IMR-90 (cell line): ENCODE results near the gene FGF21. TPM values are rescaled to one million over a fixed set of nuclear protein-coding genes. Genes with fewer than 3 reads are reported as not detected.

Experiments used
- ATAC-seq: fragments of 200-7000 bp; cut with Tn5 transposase; 2 replicates; pipeline ENCODE4 v1.9.1; 2020; ENCODE audit warnings: low read depth, mild to moderate bottlenecking, moderate library complexity
- BruUV-seq: library from RNA; stranded (reverse); fragments of 400-500 nt; replicated peaks from 2 replicates; lab custom pipeline; 2021; lab: Mats Ljungman, UMichigan
- CTCF ChIA-PET: fragments of 300-600 bp; formaldehyde crosslinking; extraction: SDS; loops from one replicate; lab custom pipeline; 2021; ENCODE audit warnings: antibody characterized with exemption; lab: Yijun Ruan, JAX
- POLR2A ChIA-PET: fragments of 300-600 bp; sonication (Branson Sonifier 250); formaldehyde crosslinking; loops from one replicate; lab custom pipeline; 2022; ENCODE audit warnings: antibody characterized with exemption; ENCODE audit not compliant: unreplicated experiment; lab: Charles Lee
- DNase-seq: peaks from one replicate; pipeline ENCODE4 v3.0.0; 2013
- H2AFZ ChIP-seq: replicated peaks from 2 replicates; pipeline ENCODE3; 2013; ENCODE audit warnings: low read length, mild to moderate bottlenecking; ENCODE audit not compliant: poor library complexity
- H2AK5ac ChIP-seq: 2 replicates; pipeline ENCODE4 v1.6.1; 2013; ENCODE audit warnings: low read depth, low read length, inconsistent platforms
- H2AK9ac ChIP-seq: replicated peaks from 2 replicates; pipeline ENCODE3; 2013; ENCODE audit warnings: mild to moderate bottlenecking, low read depth, low read length, moderate library complexity; ENCODE audit not compliant: poor library complexity
- H2BK120ac ChIP-seq: 2 replicates; pipeline ENCODE4 v1.6.1; 2013; ENCODE audit warnings: low read depth, low read length, inconsistent platforms
- H2BK15ac ChIP-seq: 3 replicates; pipeline ENCODE4 v1.6.1; 2013; ENCODE audit warnings: low read depth, low read length, inconsistent platforms
- H2BK20ac ChIP-seq: 2 replicates; pipeline ENCODE4 v1.6.1; 2013; ENCODE audit warnings: low read depth, mild to moderate bottlenecking, inconsistent platforms, low read length, moderate library complexity
- H2BK5ac ChIP-seq: 2 replicates; pipeline ENCODE4 v1.6.1; 2013; ENCODE audit warnings: mild to moderate bottlenecking, low read depth, low read length, inconsistent platforms; ENCODE audit not compliant: poor library complexity, severe bottlenecking
- H3K14ac ChIP-seq: replicated peaks from 2 replicates; pipeline ENCODE4 v1.6.1; 2013; ENCODE audit warnings: low read depth, low read length, inconsistent platforms
- H3K18ac ChIP-seq: 2 replicates; pipeline ENCODE4 v1.6.1; 2013; ENCODE audit warnings: low read depth, low read length, control low read depth
- H3K23ac ChIP-seq: 2 replicates; pipeline ENCODE4 v1.6.1; 2013; ENCODE audit warnings: low read depth, low read length, inconsistent platforms
- H3K27ac ChIP-seq: 2 replicates; pipeline ENCODE4 v1.5.1; 2013; ENCODE audit warnings: mild to moderate bottlenecking, control low read depth, low read length; ENCODE audit not compliant: insufficient read depth
- H3K27me3 ChIP-seq: 2 replicates; pipeline ENCODE4 v1.6.1; 2013; ENCODE audit warnings: low read length; ENCODE audit not compliant: control insufficient read depth, insufficient read depth
- H3K36me3 ChIP-seq: 2 replicates; pipeline ENCODE4 v1.6.1; 2013; ENCODE audit warnings: low read length, mixed read lengths; ENCODE audit not compliant: control insufficient read depth, insufficient read depth
- H3K4ac ChIP-seq: 2 replicates; pipeline ENCODE4 v1.6.1; 2013; ENCODE audit warnings: low read depth, low read length, inconsistent platforms
- H3K4me1 ChIP-seq: 2 replicates; pipeline ENCODE4 v1.6.1; 2013; ENCODE audit warnings: low read length, mixed read lengths; ENCODE audit not compliant: control insufficient read depth, insufficient read depth
- H3K4me2 ChIP-seq: 2 replicates; pipeline ENCODE4 v1.6.1; 2013; ENCODE audit warnings: low read depth, mild to moderate bottlenecking, control low read depth, low read length, moderate library complexity
- H3K4me3 ChIP-seq: 2 replicates; pipeline ENCODE4 v1.5.1; 2013; ENCODE audit warnings: low read depth, mild to moderate bottlenecking, control low read depth, low read length, moderate library complexity; ENCODE audit not compliant: insufficient read depth
- H3K56ac ChIP-seq: 2 replicates; pipeline ENCODE4 v1.6.1; 2013; ENCODE audit warnings: low read length, inconsistent platforms; ENCODE audit not compliant: insufficient read depth; ENCODE audit errors: extremely low read depth
- H3K79me1 ChIP-seq, 2 experiments: 2 replicates each; pipeline ENCODE4 v1.6.1; 2013; ENCODE audit warnings: low read length in 2 of 2, inconsistent platforms in 1 of 2, low read depth in 1 of 2
- H3K9ac ChIP-seq: 2 replicates; pipeline ENCODE4 v1.6.1; 2013; ENCODE audit warnings: low read depth, low read length, control low read depth
- H3K9me1 ChIP-seq: 2 replicates; pipeline ENCODE4 v1.6.1; 2013; ENCODE audit warnings: low read length, inconsistent platforms; ENCODE audit not compliant: insufficient read depth
- H3K9me3 ChIP-seq: 2 replicates; pipeline ENCODE4 v1.6.1; 2013; ENCODE audit warnings: low read length; ENCODE audit not compliant: control insufficient read depth, insufficient read depth
- H4K20me1 ChIP-seq: 2 replicates; pipeline ENCODE4 v1.6.1; 2013; ENCODE audit warnings: low read length, inconsistent platforms; ENCODE audit not compliant: insufficient read depth
- H4K5ac ChIP-seq: 2 replicates; pipeline ENCODE4 v1.6.1; 2013; ENCODE audit warnings: mild to moderate bottlenecking, low read depth, low read length, control low read depth
- H4K8ac ChIP-seq, 2 experiments: 2 replicates each; pipeline ENCODE4 v1.6.1; 2013; ENCODE audit warnings: low read depth in 2 of 2, low read length in 2 of 2, control low read depth in 1 of 2, inconsistent platforms in 1 of 2
- H4K91ac ChIP-seq: 2 replicates; pipeline ENCODE4 v1.6.1; 2013; ENCODE audit warnings: low read depth, low read length, inconsistent platforms; ENCODE audit not compliant: insufficient read depth
- MAFK ChIP-seq: IDR thresholded peaks from 2 replicates; pipeline ENCODE4 v1.6.1; 2012; ENCODE audit warnings: low read depth, low read length, improper control_type of control experiment
- MAZ ChIP-seq: IDR thresholded peaks from 2 replicates; pipeline ENCODE4 v1.6.1; 2012; ENCODE audit warnings: low read depth, mild to moderate bottlenecking, low read length, improper control_type of control experiment, moderate library complexity, borderline replicate concordance
- POLR2A ChIP-seq: IDR thresholded peaks from 2 replicates; pipeline ENCODE4 v1.6.1; 2012; ENCODE audit warnings: mild to moderate bottlenecking, low read depth, low read length
- WGBS, 2 experiments: methylation state at CpG; one replicate each; pipeline versions ENCODE4 v1.1.5 to v1.1.7; 2013; ENCODE audit warnings: missing lambda C conversion rate in 2 of 2; ENCODE audit not compliant: insufficient read length in 1 of 2; ENCODE audit errors: extremely low coverage in 2 of 2; 5-methylcytosine and 5-hydroxymethylcytosine counted together
- dilution Hi-C: fragments of 300-500 bp; cut with HindIII; formaldehyde crosslinking; loops from one replicate; pipeline ENCODE4 v1.14.3; 2018; ENCODE audit warnings: low sequenced_read_pairs; ENCODE audit not compliant: unreplicated experiment
- in situ Hi-C: fragments of 300-500 bp; cut with MboI; formaldehyde crosslinking; loops from 3 replicates; pipeline ENCODE4 v1.14.3; 2019; ENCODE audit warnings: low sequenced_read_pairs, inconsistent platforms, mixed read lengths
- intact Hi-C: fragments of 100-400 bp; cut with micrococcal nuclease; formaldehyde crosslinking; loops from 2 replicates; pipeline ENCODE4 v1.10.0; 2022
- polyA plus RNA-seq, 3 experiments: library from polyadenylated mRNA; depleted of rRNA; stranded (reverse); fragments of >200 nt; gene quantifications; 2 replicates each; pipeline ENCODE4 v1.2.3, GENCODE V29; 2012; ENCODE audit warnings: low replicate concordance in 1 of 3
- total RNA-seq: library from RNA; depleted of rRNA; stranded (reverse); fragments of >200 nt; gene quantifications from 2 replicates; pipeline ENCODE4 v1.2.3, GENCODE V29; 2012

The FGF21 gene
- total and polyA plus RNA-seq, 2 of the 4 experiments (the other 2 are of a cell fraction), result not detected

GRCh38 chr19:48718711-48719231, 36.6 kb upstream of the FGF21 start:
- ATAC-seq, result no peak
- dilution Hi-C loops (no loop called here), in situ Hi-C loops (no loop called here), intact Hi-C loops (no loop called here)
- Histone ChIP-seq H3K4me1 (peaks cover 10% of the 10 kb centered on the region), H4K8ac (no peak overlapping the region), H4K91ac (no peak overlapping the region), H3K9ac (no peak overlapping the region), H3K23ac (no peak overlapping the region), H4K20me1 (no peaks in the 10 kb centered on the region), H3K9me1 (peaks cover 7% of the 10 kb centered on the region; the same call in 1 of the 2 replicates), H3K27ac (no peak overlapping the region), H3K18ac (no peak overlapping the region), H3K79me1 (peaks cover 4 to 21% of the 10 kb centered on the region in 2 experiments; a peak in 3 of 4 replicates), H3K9me3 (no peaks in the 10 kb centered on the region), H3K4me2 (no peak overlapping the region), H2BK20ac (no peak overlapping the region), H2AK9ac (no peak overlapping the region), H2BK15ac (no peak overlapping the region), H3K14ac (no peak overlapping the region), H3K27me3 (no peaks in the 10 kb centered on the region), H2AFZ (peak overlapping the region; percentile 8), H4K5ac (no peak overlapping the region), H3K56ac (no peak overlapping the region), H3K36me3 (no peaks in the 10 kb centered on the region), H2BK5ac (no peak overlapping the region), H3K4me3 (no peak overlapping the region), H2AK5ac (no peak overlapping the region; the same call in 1 of the 2 replicates), H2BK120ac (no peak overlapping the region), H3K4ac (no peak overlapping the region)
- CTCF ChIA-PET, result no interaction called here
- no TSS peak for BruUV-seq
- TF ChIP-seq MAZ, result no peak
- no peak for TF ChIP-seq MAFK
- TF ChIP-seq POLR2A, result no peak
- WGBS, 2 experiments, result 67% methylated on average over 10 of the region's 15 CpGs; no CpG with 5 or more reads in 1 of the 2 experiments
- DNase-seq, result no peak
- POLR2A ChIA-PET, result no interaction called here
